OCI-LY1 (cell line): ENCODE results near the gene HDX.
"Not testable (repeated sequence)": the region's sequence is repeated elsewhere in the genome, so short reads cannot be mapped to it uniquely, and the experiment has no call there.

Source experiments
- H2AFZ ChIP-seq: fragments of 200-600 bp; sonication (generic), shearing (Covaris generic); 2 replicates; pipeline ENCODE4 v1.6.0; 2014; ENCODE audit warnings: antibody characterized with exemption, mild to moderate bottlenecking, low read length
- H3F3A ChIP-seq: fragments of 200-600 bp; sonication (generic), shearing (Covaris generic); 2 replicates; pipeline ENCODE4 v1.6.0; 2014; ENCODE audit warnings: mild to moderate bottlenecking, antibody characterized with exemption, low read length, moderate library complexity; ENCODE audit not compliant: insufficient read depth
- H3K27ac ChIP-seq: fragments of 200-600 bp; sonication (generic); 2 replicates; pipeline ENCODE4 v1.5.1; 2014; ENCODE audit warnings: low read length, mixed run types, mild to moderate bottlenecking, low read depth; ENCODE audit not compliant: poor library complexity, severe bottlenecking
- H3K27me3 ChIP-seq: fragments of 200-600 bp; sonication (generic); 2 replicates; pipeline ENCODE4 v1.6.0; 2014; ENCODE audit warnings: antibody characterized with exemption, mild to moderate bottlenecking, low read length, moderate library complexity; ENCODE audit not compliant: insufficient read depth
- H3K36me3 ChIP-seq: fragments of 200-600 bp; sonication (generic); 2 replicates; pipeline ENCODE4 v1.6.1; 2014; ENCODE audit warnings: mild to moderate bottlenecking, antibody characterized with exemption, low read length, moderate library complexity, mixed read lengths; ENCODE audit not compliant: insufficient read depth
- H3K4me1 ChIP-seq: fragments of 200-600 bp; sonication (generic); 2 replicates; pipeline ENCODE4 v1.5.1; 2014; ENCODE audit warnings: mild to moderate bottlenecking, low read length, moderate library complexity; ENCODE audit not compliant: insufficient read depth, severe bottlenecking
- H3K4me2 ChIP-seq: fragments of 200-600 bp; sonication (generic), shearing (Covaris generic); 2 replicates; pipeline ENCODE4 v1.6.1; 2014; ENCODE audit warnings: low read length
- H3K4me3 ChIP-seq: fragments of 200-600 bp; sonication (generic); 2 replicates; pipeline ENCODE4 v1.5.1; 2014; ENCODE audit warnings: low read length, low read depth, mild to moderate bottlenecking, mixed read lengths; ENCODE audit not compliant: poor library complexity, severe bottlenecking
- H3K79me2 ChIP-seq: fragments of 200-600 bp; shearing (Covaris generic); 2 replicates; pipeline ENCODE4 v1.6.1; 2016; ENCODE audit warnings: mixed run types, low read length, mixed read lengths; ENCODE audit not compliant: insufficient read depth
- H3K9ac ChIP-seq: fragments of 200-600 bp; sonication (generic), shearing (Covaris generic); 2 replicates; pipeline ENCODE4 v1.6.1; 2014; ENCODE audit warnings: mild to moderate bottlenecking, low read length, mixed read lengths
- H3K9me2 ChIP-seq: fragments of 200-600 bp; sonication (generic), shearing (Covaris generic); 2 replicates; pipeline ENCODE4 v1.6.1; 2014; ENCODE audit warnings: low read depth, mild to moderate bottlenecking, low read length, mixed read lengths
- H3K9me3 ChIP-seq: fragments of 200-600 bp; shearing (Covaris generic); 2 replicates; pipeline ENCODE4 v1.6.1; 2014; ENCODE audit warnings: low read length, mixed read lengths
- H4K20me1 ChIP-seq: fragments of 200-600 bp; sonication (generic), shearing (Covaris generic); 2 replicates; pipeline ENCODE4 v1.6.0; 2016; ENCODE audit warnings: mild to moderate bottlenecking, low read length; ENCODE audit not compliant: insufficient read depth
- CTCF ChIP-seq: fragments of 200-600 bp; sonication (generic), shearing (Covaris generic); IDR thresholded peaks from 2 replicates; pipeline ENCODE4 v1.5.1; 2017; ENCODE audit warnings: mild to moderate bottlenecking, antibody characterized with exemption, low read length, moderate library complexity, mixed read lengths
- EZH2 ChIP-seq: fragments of 200-600 bp; sonication (generic), shearing (Covaris generic); IDR thresholded peaks from 2 replicates; pipeline ENCODE4 v1.8.0; 2017; ENCODE audit warnings: borderline replicate concordance, mixed run types, mild to moderate bottlenecking, antibody characterized with exemption, low read length, moderate library complexity, mixed read lengths

HDX gene

GRCh38 chrX:84318661-84319060 is 183.6 kb downstream of the HDX start:
- TF ChIP-seq CTCF (no peak), EZH2 (no peak)
- Histone ChIP-seq H2AFZ (no peak overlapping the region), H3K9me2 (no peaks in the 10 kb centered on the region), H3F3A (no peaks in the 10 kb centered on the region), H3K4me1 (no peaks in the 10 kb centered on the region), H3K27me3 (no peaks in the 10 kb centered on the region), H3K79me2 (no peaks in the 10 kb centered on the region), H4K20me1 (no peaks in the 10 kb centered on the region), H3K4me3 (no peak overlapping the region), H3K9ac (no peak overlapping the region), H3K36me3 (no peaks in the 10 kb centered on the region), H3K4me2 (no peak overlapping the region), H3K9me3 (no peaks in the 10 kb centered on the region), H3K27ac (no peak overlapping the region)

DNA sequence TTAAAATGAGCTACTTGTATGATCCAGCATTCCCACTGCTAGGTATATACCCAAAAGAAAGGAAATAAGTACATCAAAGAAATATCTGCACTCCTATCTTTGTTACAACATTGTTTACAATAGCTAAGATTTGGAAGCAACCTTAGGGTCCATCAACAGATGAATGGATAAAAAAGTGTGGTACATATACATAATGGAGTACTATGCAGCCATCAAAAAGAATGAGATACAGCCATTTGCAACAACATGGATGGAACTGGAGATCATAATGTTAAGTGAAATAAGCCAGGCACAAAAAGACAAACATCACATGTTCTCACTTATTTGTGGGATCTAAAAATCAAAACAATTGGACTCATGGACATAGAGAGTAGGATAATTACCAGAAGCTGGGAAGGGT is 186.3 kb downstream of the HDX start:
- not testable (repeated sequence) for H3K4me3 ChIP-seq, H3K27me3 ChIP-seq, H3K9me3 ChIP-seq, H3K27ac ChIP-seq, H3K4me1 ChIP-seq, H3K9ac ChIP-seq, H3F3A ChIP-seq, H2AFZ ChIP-seq, H4K20me1 ChIP-seq, H3K36me3 ChIP-seq, H3K9me2 ChIP-seq, H3K4me2 ChIP-seq, H3K79me2 ChIP-seq
